B cell (primary cell): ENCODE measurements around the gene CCDC175.

Experiments
- CTCF ChIP-seq: fragments of 200-600 bp; IDR thresholded peaks from one replicate; pipeline ENCODE4 v1.8.0; 2022; ENCODE audit warnings: antibody characterized with exemption, mild to moderate bottlenecking
- EZH2 ChIP-seq: IDR thresholded peaks from 2 replicates; pipeline ENCODE4 v1.6.1; 2012; ENCODE audit warnings: borderline replicate concordance, low read depth, mild to moderate bottlenecking, moderate library complexity, low read length; ENCODE audit not compliant: insufficient read depth, poor library complexity, severe bottlenecking

- TF ChIP-seq CTCF: no peak
- no peak for TF ChIP-seq EZH2
Measured at GRCh38 chr14:59530349-59530748, 46.3 kb downstream of the CCDC175 start.
